IMR-90 (cell line): ENCODE measurements around the gene SEC24D. TPM values are rescaled to one million over a fixed set of nuclear protein-coding genes. Genes with fewer than 3 reads are reported as not detected.

Experiments used
- ATAC-seq: fragments of 200-7000 bp; cut with Tn5 transposase; 2 replicates; pipeline ENCODE4 v1.9.1; 2020; ENCODE audit warnings: low read depth, mild to moderate bottlenecking, moderate library complexity
- BruUV-seq: library from RNA; stranded (reverse); fragments of 400-500 nt; replicated peaks from 2 replicates; lab custom pipeline; 2021; lab: Mats Ljungman, UMichigan
- CTCF ChIA-PET: fragments of 300-600 bp; formaldehyde crosslinking; extraction: SDS; loops from one replicate; lab custom pipeline; 2021; ENCODE audit warnings: antibody characterized with exemption; lab: Yijun Ruan, JAX
- POLR2A ChIA-PET: fragments of 300-600 bp; sonication (Branson Sonifier 250); formaldehyde crosslinking; loops from one replicate; lab custom pipeline; 2022; ENCODE audit warnings: antibody characterized with exemption; ENCODE audit not compliant: unreplicated experiment; lab: Charles Lee
- DNase-seq: peaks from one replicate; pipeline ENCODE4 v3.0.0; 2013
- H2AFZ ChIP-seq: replicated peaks from 2 replicates; pipeline ENCODE3; 2013; ENCODE audit warnings: low read length, mild to moderate bottlenecking; ENCODE audit not compliant: poor library complexity
- H2AK5ac ChIP-seq: 2 replicates; pipeline ENCODE4 v1.6.1; 2013; ENCODE audit warnings: low read depth, low read length, inconsistent platforms
- H2AK9ac ChIP-seq: replicated peaks from 2 replicates; pipeline ENCODE3; 2013; ENCODE audit warnings: mild to moderate bottlenecking, low read depth, low read length, moderate library complexity; ENCODE audit not compliant: poor library complexity
- H2BK120ac ChIP-seq: 2 replicates; pipeline ENCODE4 v1.6.1; 2013; ENCODE audit warnings: low read depth, low read length, inconsistent platforms
- H2BK15ac ChIP-seq: 3 replicates; pipeline ENCODE4 v1.6.1; 2013; ENCODE audit warnings: low read depth, low read length, inconsistent platforms
- H2BK20ac ChIP-seq: 2 replicates; pipeline ENCODE4 v1.6.1; 2013; ENCODE audit warnings: low read depth, mild to moderate bottlenecking, inconsistent platforms, low read length, moderate library complexity
- H2BK5ac ChIP-seq: 2 replicates; pipeline ENCODE4 v1.6.1; 2013; ENCODE audit warnings: mild to moderate bottlenecking, low read depth, low read length, inconsistent platforms; ENCODE audit not compliant: poor library complexity, severe bottlenecking
- H3K14ac ChIP-seq: replicated peaks from 2 replicates; pipeline ENCODE4 v1.6.1; 2013; ENCODE audit warnings: low read depth, low read length, inconsistent platforms
- H3K18ac ChIP-seq: 2 replicates; pipeline ENCODE4 v1.6.1; 2013; ENCODE audit warnings: low read depth, low read length, control low read depth
- H3K23ac ChIP-seq: 2 replicates; pipeline ENCODE4 v1.6.1; 2013; ENCODE audit warnings: low read depth, low read length, inconsistent platforms
- H3K27ac ChIP-seq: 2 replicates; pipeline ENCODE4 v1.5.1; 2013; ENCODE audit warnings: mild to moderate bottlenecking, control low read depth, low read length; ENCODE audit not compliant: insufficient read depth
- H3K27me3 ChIP-seq: 2 replicates; pipeline ENCODE4 v1.6.1; 2013; ENCODE audit warnings: low read length; ENCODE audit not compliant: control insufficient read depth, insufficient read depth
- H3K36me3 ChIP-seq: 2 replicates; pipeline ENCODE4 v1.6.1; 2013; ENCODE audit warnings: low read length, mixed read lengths; ENCODE audit not compliant: control insufficient read depth, insufficient read depth
- H3K4ac ChIP-seq: 2 replicates; pipeline ENCODE4 v1.6.1; 2013; ENCODE audit warnings: low read depth, low read length, inconsistent platforms
- H3K4me1 ChIP-seq: 2 replicates; pipeline ENCODE4 v1.6.1; 2013; ENCODE audit warnings: low read length, mixed read lengths; ENCODE audit not compliant: control insufficient read depth, insufficient read depth
- H3K4me2 ChIP-seq: 2 replicates; pipeline ENCODE4 v1.6.1; 2013; ENCODE audit warnings: low read depth, mild to moderate bottlenecking, control low read depth, low read length, moderate library complexity
- H3K4me3 ChIP-seq: 2 replicates; pipeline ENCODE4 v1.5.1; 2013; ENCODE audit warnings: low read depth, mild to moderate bottlenecking, control low read depth, low read length, moderate library complexity; ENCODE audit not compliant: insufficient read depth
- H3K56ac ChIP-seq: 2 replicates; pipeline ENCODE4 v1.6.1; 2013; ENCODE audit warnings: low read length, inconsistent platforms; ENCODE audit not compliant: insufficient read depth; ENCODE audit errors: extremely low read depth
- H3K79me1 ChIP-seq, 2 experiments: 2 replicates each; pipeline ENCODE4 v1.6.1; 2013; ENCODE audit warnings: low read length in 2 of 2, inconsistent platforms in 1 of 2, low read depth in 1 of 2
- H3K9ac ChIP-seq: 2 replicates; pipeline ENCODE4 v1.6.1; 2013; ENCODE audit warnings: low read depth, low read length, control low read depth
- H3K9me1 ChIP-seq: 2 replicates; pipeline ENCODE4 v1.6.1; 2013; ENCODE audit warnings: low read length, inconsistent platforms; ENCODE audit not compliant: insufficient read depth
- H3K9me3 ChIP-seq: 2 replicates; pipeline ENCODE4 v1.6.1; 2013; ENCODE audit warnings: low read length; ENCODE audit not compliant: control insufficient read depth, insufficient read depth
- H4K20me1 ChIP-seq: 2 replicates; pipeline ENCODE4 v1.6.1; 2013; ENCODE audit warnings: low read length, inconsistent platforms; ENCODE audit not compliant: insufficient read depth
- H4K5ac ChIP-seq: 2 replicates; pipeline ENCODE4 v1.6.1; 2013; ENCODE audit warnings: mild to moderate bottlenecking, low read depth, low read length, control low read depth
- H4K8ac ChIP-seq, 2 experiments: 2 replicates each; pipeline ENCODE4 v1.6.1; 2013; ENCODE audit warnings: low read depth in 2 of 2, low read length in 2 of 2, control low read depth in 1 of 2, inconsistent platforms in 1 of 2
- H4K91ac ChIP-seq: 2 replicates; pipeline ENCODE4 v1.6.1; 2013; ENCODE audit warnings: low read depth, low read length, inconsistent platforms; ENCODE audit not compliant: insufficient read depth
- CHD1 ChIP-seq: IDR thresholded peaks from 2 replicates; pipeline ENCODE4 v1.6.1; 2012; ENCODE audit warnings: low read depth, low read length, improper control_type of control experiment
- CTCF ChIP-seq: conservative IDR thresholded peaks from 2 replicates; pipeline ENCODE4 v1.5.1; 2012; ENCODE audit warnings: mild to moderate bottlenecking, low read depth, low read length, improper control_type of control experiment
- ELK1 ChIP-seq: fragments of 150-350 bp; IDR thresholded peaks from 2 replicates; pipeline ENCODE4 v1.6.1; 2016; ENCODE audit warnings: low read depth, mild to moderate bottlenecking, low read length, moderate library complexity, borderline replicate concordance
- FOS ChIP-seq: fragments of 150-350 bp; IDR thresholded peaks from 2 replicates; pipeline ENCODE4 v1.6.1; 2016; ENCODE audit warnings: low read depth, low read length
- MXI1 ChIP-seq: IDR thresholded peaks from 2 replicates; pipeline ENCODE4 v1.6.1; 2012; ENCODE audit warnings: low read depth, mild to moderate bottlenecking, low read length, moderate library complexity, borderline replicate concordance
- POLR2A ChIP-seq: IDR thresholded peaks from 2 replicates; pipeline ENCODE4 v1.6.1; 2012; ENCODE audit warnings: mild to moderate bottlenecking, low read depth, low read length
- RCOR1 ChIP-seq: IDR thresholded peaks from 2 replicates; pipeline ENCODE4 v1.6.1; 2012; ENCODE audit warnings: mild to moderate bottlenecking, low read length, improper control_type of control experiment; ENCODE audit not compliant: insufficient replicate concordance
- RFX5 ChIP-seq: IDR thresholded peaks from 2 replicates; pipeline ENCODE4 v1.8.0; 2012; ENCODE audit warnings: low read depth, mild to moderate bottlenecking, low read length, moderate library complexity
- SMC3 ChIP-seq: fragments of 150-350 bp; IDR thresholded peaks from 2 replicates; pipeline ENCODE4 v1.6.1; 2016; ENCODE audit warnings: low read depth, mild to moderate bottlenecking, antibody characterized with exemption, low read length, moderate library complexity
- WGBS, 2 experiments: methylation state at CpG; one replicate each; pipeline versions ENCODE4 v1.1.5 to v1.1.7; 2013; ENCODE audit warnings: missing lambda C conversion rate in 2 of 2; ENCODE audit not compliant: insufficient read length in 1 of 2; ENCODE audit errors: extremely low coverage in 2 of 2; 5-methylcytosine and 5-hydroxymethylcytosine counted together
- dilution Hi-C: fragments of 300-500 bp; cut with HindIII; formaldehyde crosslinking; loops from one replicate; pipeline ENCODE4 v1.14.3; 2018; ENCODE audit warnings: low sequenced_read_pairs; ENCODE audit not compliant: unreplicated experiment
- in situ Hi-C: fragments of 300-500 bp; cut with MboI; formaldehyde crosslinking; loops from 3 replicates; pipeline ENCODE4 v1.14.3; 2019; ENCODE audit warnings: low sequenced_read_pairs, inconsistent platforms, mixed read lengths
- intact Hi-C: fragments of 100-400 bp; cut with micrococcal nuclease; formaldehyde crosslinking; loops from 2 replicates; pipeline ENCODE4 v1.10.0; 2022
- polyA plus RNA-seq, 3 experiments: library from polyadenylated mRNA; depleted of rRNA; stranded (reverse); fragments of >200 nt; gene quantifications; 2 replicates each; pipeline ENCODE4 v1.2.3, GENCODE V29; 2012; ENCODE audit warnings: low replicate concordance in 1 of 3
- total RNA-seq: library from RNA; depleted of rRNA; stranded (reverse); fragments of >200 nt; gene quantifications from 2 replicates; pipeline ENCODE4 v1.2.3, GENCODE V29; 2012

Gene SEC24D
- total and polyA plus RNA-seq, 2 of the 4 experiments (the other 2 are of a cell fraction), result 93.2 to 111 TPM

GRCh38 chr4:118741301-118741855 lies 94.5 kb downstream of the SEC24D start:
- H2BK15ac ChIP-seq, result no peak overlapping the region
- peaks cover 27 to 52% of the 10 kb centered on the region in 2 experiments for H3K79me1 ChIP-seq
- no peak overlapping the region for H3K9ac ChIP-seq
- peaks cover 17% of the 10 kb centered on the region for H3K4me1 ChIP-seq
- BruUV-seq, result no TSS peak
- H3K4me3 ChIP-seq, result no peak overlapping the region
- peak overlapping the region in 1 of 2 experiments; percentile 24; a peak in 1 of 4 replicates for H4K8ac ChIP-seq
- H3K23ac ChIP-seq, result 0 out of 2 replicates have a peak overlapping the region, but pooled peaks have one; percentile 63
- TF ChIP-seq RCOR1 (no peak), RFX5 (no peak), CHD1 (no peak), FOS (no peak), POLR2A (no peak), SMC3 (no peak), ELK1 (no peak), CTCF (no peak), MXI1 (no peak)
- in situ Hi-C loops (loop anchor here (10.0 kb wide), 1 partner anchor 233 kb away; no protein-coding TSS in a partner anchor), intact Hi-C loops (loop anchor here (1.0 kb wide), 3 partner anchors 10 to 228 kb away; no protein-coding TSS in a partner anchor), dilution Hi-C loops (no loop called here)
- H3K4me2 ChIP-seq, result peak overlapping the region; percentile 1
- no peak overlapping the region for H2AFZ ChIP-seq
- CTCF ChIA-PET, result interaction anchor here (0.7 kb wide), 1 partner anchor 11 kb away, joined by 5 read pairs; no protein-coding TSS in a partner anchor
- POLR2A ChIA-PET, result no interaction called here
- H2AK5ac ChIP-seq, result no peak overlapping the region
- 0 out of 2 replicates have a peak, but pooled peaks cover 4% of the 10 kb centered on the region for H3K9me1 ChIP-seq
- DNase-seq (peak; percentile 42), ATAC-seq (peak; percentile 49)
- peaks cover 49% of the 10 kb centered on the region for H3K36me3 ChIP-seq
- H3K56ac ChIP-seq, result no peak overlapping the region
- peak overlapping the region; percentile 26; the same call in 1 of the 2 replicates for H4K5ac ChIP-seq
- H4K91ac ChIP-seq, result no peak overlapping the region
- peak overlapping the region; percentile 32; the same call in 1 of the 2 replicates for H2BK20ac ChIP-seq
- no peak overlapping the region; the same call in 1 of the 2 replicates for H3K18ac ChIP-seq
- H3K27me3 ChIP-seq, result no peaks in the 10 kb centered on the region
- peaks cover 26% of the 10 kb centered on the region; the same call in 1 of the 2 replicates for H4K20me1 ChIP-seq
- H3K14ac ChIP-seq, result no peak overlapping the region
- H3K4ac ChIP-seq, result 0 out of 2 replicates have a peak overlapping the region, but pooled peaks have one; percentile 2
- H3K27ac ChIP-seq, result peak overlapping the region; percentile 62; the same call in 1 of the 2 replicates
- no peak overlapping the region for H2BK120ac ChIP-seq
- peak overlapping the region; percentile 48 for H2BK5ac ChIP-seq
- H2AK9ac ChIP-seq, result no peak overlapping the region
- no peaks in the 10 kb centered on the region for H3K9me3 ChIP-seq
- WGBS, 2 experiments, result 20% methylated on average over 2 of the region's 6 CpGs; no CpG with 5 or more reads in 1 of the 2 experiments
